ENCODE measurements around the gene SYT7. TPM values are rescaled to one million over a fixed set of nuclear protein-coding genes. Genes with fewer than 3 reads are reported as not detected.

The SYT7 gene
- total RNA-seq, 1 donor from 2014 or later = not detected

DNA sequence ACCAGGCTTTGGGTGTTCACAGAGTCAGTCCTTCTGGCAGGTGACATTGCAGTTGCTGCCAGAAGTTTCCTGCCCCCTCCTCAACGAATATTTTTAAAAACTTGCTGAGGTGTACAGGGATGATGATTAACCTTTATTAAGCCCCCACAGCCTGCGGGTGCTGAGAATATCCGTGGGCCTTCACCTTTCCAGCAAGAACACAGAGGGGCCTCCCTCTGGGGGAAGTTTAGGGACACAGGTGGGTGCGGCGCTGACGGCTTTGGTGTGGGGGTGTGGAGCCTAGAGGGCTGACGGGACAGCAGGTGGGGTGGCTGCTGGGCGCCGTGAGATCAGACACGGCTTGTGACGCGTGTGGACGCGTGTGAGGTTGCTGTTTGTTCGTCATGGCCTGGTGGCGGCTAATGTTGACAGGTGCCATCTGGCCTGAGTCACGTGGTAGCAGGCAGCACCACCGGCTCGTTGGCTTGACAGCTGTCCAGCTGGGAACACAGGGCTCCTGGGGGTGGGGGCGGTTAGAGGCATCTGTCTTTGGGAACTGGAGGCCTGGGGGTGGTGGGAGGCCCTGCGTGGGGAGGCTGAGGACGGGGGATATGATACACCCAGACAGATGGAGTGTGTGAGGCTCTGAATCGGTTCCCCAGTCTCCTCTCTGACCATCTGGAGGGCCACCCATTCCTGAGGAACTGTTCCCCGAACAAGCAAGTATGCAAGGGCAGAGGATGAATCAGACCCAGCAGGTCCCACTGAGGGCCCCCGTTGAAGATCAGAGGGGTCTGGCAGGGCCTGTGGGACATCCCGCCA lies 84.9 kb downstream of the SYT7 start:
- POLR2A ChIA-PET = no interaction called here
- Mint-ChIP-seq H3K36me3 (ENCODE audit: low read depth) (no peaks in the 10 kb centered on the region), H3K9me3 (no peaks in the 10 kb centered on the region)

GRCh38 chr11:61494381-61494961 lies 86.4 kb downstream of the SYT7 start:
- Mint-ChIP-seq H3K9me3 (no peaks in the 10 kb centered on the region), H3K27me3 (peaks cover 3% of the 10 kb centered on the region), H3K4me1 (no peaks in the 10 kb centered on the region), H3K36me3 (ENCODE audit: low read depth) (no peaks in the 10 kb centered on the region), H3K4me3 (no peak overlapping the region), H3K27ac (no peak overlapping the region)
- TF ChIP-seq, protein P1, sequence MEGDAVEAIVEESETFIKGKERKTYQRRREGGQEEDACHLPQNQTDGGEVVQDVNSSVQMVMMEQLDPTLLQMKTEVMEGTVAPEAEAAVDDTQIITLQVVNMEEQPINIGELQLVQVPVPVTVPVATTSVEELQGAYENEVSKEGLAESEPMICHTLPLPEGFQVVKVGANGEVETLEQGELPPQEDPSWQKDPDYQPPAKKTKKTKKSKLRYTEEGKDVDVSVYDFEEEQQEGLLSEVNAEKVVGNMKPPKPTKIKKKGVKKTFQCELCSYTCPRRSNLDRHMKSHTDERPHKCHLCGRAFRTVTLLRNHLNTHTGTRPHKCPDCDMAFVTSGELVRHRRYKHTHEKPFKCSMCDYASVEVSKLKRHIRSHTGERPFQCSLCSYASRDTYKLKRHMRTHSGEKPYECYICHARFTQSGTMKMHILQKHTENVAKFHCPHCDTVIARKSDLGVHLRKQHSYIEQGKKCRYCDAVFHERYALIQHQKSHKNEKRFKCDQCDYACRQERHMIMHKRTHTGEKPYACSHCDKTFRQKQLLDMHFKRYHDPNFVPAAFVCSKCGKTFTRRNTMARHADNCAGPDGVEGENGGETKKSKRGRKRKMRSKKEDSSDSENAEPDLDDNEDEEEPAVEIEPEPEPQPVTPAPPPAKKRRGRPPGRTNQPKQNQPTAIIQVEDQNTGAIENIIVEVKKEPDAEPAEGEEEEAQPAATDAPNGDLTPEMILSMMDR (IDR thresholded peaks at IDR 0.05) = no peak
- ATAC-seq (ENCODE audit: low read depth) (no peak), DNase-seq (no peak)
- ChIA-PET POLR2A (interaction anchor here (0.5 kb wide), 1 partner anchor 441 kb away, joined by 4 read pairs; no protein-coding TSS in a partner anchor), CTCF (interaction anchor here (0.8 kb wide), 1 partner anchor 12 kb away, joined by 3 read pairs; no protein-coding TSS in a partner anchor)
- intact Hi-C loops (cut with micrococcal nuclease) = no loop called here

More for the DNA sequence above, 84.9 kb downstream of the SYT7 start:
- peaks cover under 1% of the 10 kb centered on the region for H3K27me3 Mint-ChIP-seq
- TF ChIP-seq, protein P1 (IDR thresholded peaks at IDR 0.05) = no peak
- H3K27ac Mint-ChIP-seq = no peak overlapping the region
- no peak overlapping the region for H3K4me3 Mint-ChIP-seq
- ATAC-seq (ENCODE audit: low read depth) = no peak
- CTCF ChIA-PET = no interaction called here
- no peaks in the 10 kb centered on the region for H3K4me1 Mint-ChIP-seq
- intact Hi-C loops (cut with micrococcal nuclease) = no loop called here
- no peak for DNase-seq

DNA sequence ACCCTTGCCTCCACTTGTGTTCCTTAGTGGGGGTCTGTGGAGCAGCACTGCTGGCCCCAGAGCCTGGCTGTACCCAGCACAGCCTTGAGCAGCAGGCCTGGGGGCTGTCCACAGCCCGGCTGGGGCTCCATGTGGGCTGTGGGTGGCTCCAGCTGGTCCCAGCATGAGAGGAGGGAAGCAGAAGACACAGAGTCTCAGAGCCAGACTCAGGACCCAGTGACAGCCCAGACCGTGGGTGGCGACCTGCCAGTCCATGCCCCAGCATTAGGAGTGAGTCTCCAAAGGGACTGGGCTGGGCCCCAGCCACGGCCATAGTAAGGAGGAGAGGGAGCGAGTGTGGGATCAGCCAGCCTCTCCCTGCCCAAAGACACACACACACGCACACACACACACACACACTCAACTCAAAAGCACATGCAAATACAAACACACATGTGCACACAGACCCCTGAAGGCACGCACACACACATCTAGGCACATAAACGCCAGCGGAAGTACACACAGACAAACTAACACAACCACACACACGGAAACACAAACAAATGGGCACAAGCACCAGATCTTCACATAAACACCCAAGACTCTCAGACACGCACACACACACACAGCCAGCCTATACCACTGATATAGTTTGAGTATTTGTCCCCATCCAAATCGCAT lies 89.0 kb downstream of the SYT7 start:
- Mint-ChIP-seq H3K27ac (no peak overlapping the region), H3K27me3 (peaks cover 3% of the 10 kb centered on the region), H3K4me1 (peaks cover 2% of the 10 kb centered on the region), H3K36me3 (ENCODE audit: low read depth) (peaks cover 3% of the 10 kb centered on the region), H3K9me3 (no peaks in the 10 kb centered on the region), H3K4me3 (no peak overlapping the region)
- ATAC-seq (ENCODE audit: low read depth) (no peak), DNase-seq (no peak)
- intact Hi-C loops (cut with micrococcal nuclease) = no loop called here
- POLR2A ChIA-PET = no interaction called here
- TF ChIP-seq, protein P1 (IDR thresholded peaks at IDR 0.05) = no peak
- CTCF ChIA-PET = interaction anchor here (0.8 kb wide), 1 partner anchor 32 kb away, joined by 3 read pairs; no protein-coding TSS in a partner anchor

DNA sequence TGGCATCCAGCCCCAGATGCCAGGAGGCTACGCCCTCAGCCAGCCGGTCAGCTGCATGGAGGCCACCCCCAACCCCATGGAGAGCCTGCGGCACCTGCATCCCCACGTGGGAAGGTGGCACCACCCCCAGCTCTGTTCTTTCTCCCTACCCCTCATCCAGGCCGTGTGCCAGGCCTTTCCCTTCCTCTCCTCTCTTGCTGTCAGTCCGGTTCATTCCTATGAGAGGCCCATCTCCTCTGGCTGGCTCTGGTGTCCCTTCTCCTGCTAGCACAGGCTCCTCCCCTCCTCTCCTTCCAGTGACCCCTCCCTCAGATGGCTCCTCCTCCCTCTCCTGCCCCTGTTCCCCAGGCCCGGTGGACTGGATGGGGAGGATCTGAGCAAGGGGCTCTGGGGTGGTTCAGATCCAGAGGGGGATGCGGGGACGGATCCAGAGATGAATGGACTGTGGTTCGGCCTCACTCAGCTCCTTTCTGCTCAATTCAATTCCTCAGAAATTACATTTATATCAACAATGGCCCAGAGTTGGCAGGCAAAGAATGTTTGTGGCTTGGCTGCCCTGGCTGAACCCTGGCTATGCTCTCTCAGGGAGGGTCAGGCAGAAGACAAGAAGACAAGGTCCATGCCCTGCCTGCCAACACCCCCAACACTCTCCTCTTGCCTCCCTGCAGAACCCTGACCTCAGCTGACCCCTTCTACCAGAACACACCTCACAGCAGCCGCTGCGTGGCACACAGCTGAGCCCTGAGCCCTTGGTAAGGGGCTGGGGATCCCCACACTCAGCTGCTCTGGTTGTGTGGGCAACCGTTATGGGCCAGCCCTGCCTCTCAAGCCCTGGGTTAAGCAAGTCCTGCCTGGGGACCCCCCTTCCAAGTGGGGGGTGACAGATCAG lies 90.8 kb downstream of the SYT7 start:
- Mint-ChIP-seq H3K27me3 (peaks cover 3% of the 10 kb centered on the region), H3K9me3 (no peaks in the 10 kb centered on the region), H3K4me1 (peaks cover 2% of the 10 kb centered on the region), H3K36me3 (ENCODE audit: low read depth) (peaks cover 5% of the 10 kb centered on the region), H3K27ac (no peak overlapping the region), H3K4me3 (no peak overlapping the region)
- CTCF ChIA-PET = no interaction called here
- DNase-seq (no peak), ATAC-seq (ENCODE audit: low read depth) (no peak)
- POLR2A ChIA-PET = no interaction called here
- TF ChIP-seq, protein P1 (IDR thresholded peaks at IDR 0.05) = no peak
- intact Hi-C loops (cut with micrococcal nuclease) = no loop called here

All from activated B cell treated with CpG ODN at 0.5 μM for 24 hours (primary cell).